ENCODE results near the gene MTX3.

Gene MTX3

DNA sequence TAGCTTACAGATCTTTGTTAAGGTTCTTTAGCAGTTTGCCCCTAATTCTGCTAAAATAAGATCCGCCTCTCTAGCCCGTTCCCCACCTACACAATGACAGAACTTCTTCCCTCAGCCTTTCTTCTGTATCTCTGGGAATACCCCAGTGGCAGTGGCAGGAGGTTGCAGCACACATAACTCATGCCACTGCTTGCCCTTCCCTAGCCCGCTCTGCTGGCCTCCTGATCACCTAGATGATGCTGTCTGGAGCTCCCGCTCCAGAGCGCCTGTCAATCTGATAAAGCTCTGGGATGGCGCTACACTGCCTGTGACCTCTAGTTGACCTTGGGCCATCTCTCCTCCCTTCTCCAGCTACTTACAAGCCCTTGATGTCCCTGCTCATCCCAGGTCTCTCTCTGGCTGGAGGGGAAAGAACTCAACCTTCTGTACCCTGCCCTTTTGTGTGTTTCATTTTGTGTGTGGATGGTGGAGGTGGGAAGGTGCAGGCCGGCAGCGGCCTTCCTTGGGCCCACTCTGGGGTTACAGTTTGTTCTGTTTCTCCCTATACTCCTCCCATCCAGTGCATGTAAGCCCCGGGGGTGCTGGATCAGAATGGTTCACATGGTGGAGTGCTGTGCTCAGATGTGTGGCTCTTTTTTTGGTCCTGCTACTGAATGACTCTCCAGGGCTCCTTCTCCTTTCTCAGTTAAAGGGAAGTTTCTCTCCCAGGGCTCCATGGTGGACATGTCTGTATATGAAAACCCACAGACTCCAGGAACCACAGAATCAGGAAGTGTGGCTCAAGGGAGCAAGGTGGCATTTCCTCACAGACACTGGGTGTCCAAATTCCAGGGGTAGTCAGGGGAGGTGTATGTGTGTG, 29.1 kb downstream of the MTX3 start:
- Histone ChIP-seq H3K9me3 (ENCODE audit: control insufficient read depth, insufficient read depth, low read depth, low read length) (no peaks in the 10 kb centered on the region), H3K27ac (ENCODE audit: low read depth, low read length) (no peak overlapping the region), H3K4me3 (ENCODE audit: low read depth, low read length) (no peak overlapping the region), H3K36me3 (ENCODE audit: control insufficient read depth, insufficient read depth, low read length) (no peaks in the 10 kb centered on the region), H3K4me1 (ENCODE audit: control insufficient read depth, insufficient read depth, low read length) (peaks cover 9% of the 10 kb centered on the region; the same call in 1 of the 2 replicates), H3K27me3 (ENCODE audit: control insufficient read depth, insufficient read depth, low read length) (no peaks in the 10 kb centered on the region), H3K9ac (ENCODE audit: low read length) (no peak overlapping the region)

GRCh38 chr5:79959407-79959806, 31.7 kb downstream of the MTX3 start:
- Histone ChIP-seq H3K4me1 (ENCODE audit: control insufficient read depth, insufficient read depth, low read length) (peaks cover 28% of the 10 kb centered on the region), H3K36me3 (ENCODE audit: control insufficient read depth, insufficient read depth, low read length) (no peaks in the 10 kb centered on the region), H3K9ac (ENCODE audit: low read length) (no peak overlapping the region)

GRCh38 chr5:79955941-79956670, 35.0 kb downstream of the MTX3 start:
- H3K9me3 ChIP-seq (ENCODE audit: control insufficient read depth, insufficient read depth, low read depth, low read length): no peaks in the 10 kb centered on the region
- no peaks in the 10 kb centered on the region for H3K27me3 ChIP-seq (ENCODE audit: control insufficient read depth, insufficient read depth, low read length)
- H3K9ac ChIP-seq (ENCODE audit: low read length): no peak overlapping the region
- no peaks in the 10 kb centered on the region for H3K36me3 ChIP-seq (ENCODE audit: control insufficient read depth, insufficient read depth, low read length)
- H3K27ac ChIP-seq (ENCODE audit: low read depth, low read length): no peak overlapping the region
- no peak overlapping the region for H3K4me3 ChIP-seq (ENCODE audit: low read depth, low read length)
- H3K4me1 ChIP-seq (ENCODE audit: control insufficient read depth, insufficient read depth, low read length): peaks cover 19% of the 10 kb centered on the region; the same call in 1 of the 2 replicates

More at GRCh38 chr5:79959407-79959806, 31.7 kb downstream of the MTX3 start:
- no peak overlapping the region for H3K27ac ChIP-seq (ENCODE audit: low read depth, low read length)
- H3K27me3 ChIP-seq (ENCODE audit: control insufficient read depth, insufficient read depth, low read length): no peaks in the 10 kb centered on the region
- H3K9me3 ChIP-seq (ENCODE audit: control insufficient read depth, insufficient read depth, low read depth, low read length): no peaks in the 10 kb centered on the region
- no peak overlapping the region for H3K4me3 ChIP-seq (ENCODE audit: low read depth, low read length)

DNA sequence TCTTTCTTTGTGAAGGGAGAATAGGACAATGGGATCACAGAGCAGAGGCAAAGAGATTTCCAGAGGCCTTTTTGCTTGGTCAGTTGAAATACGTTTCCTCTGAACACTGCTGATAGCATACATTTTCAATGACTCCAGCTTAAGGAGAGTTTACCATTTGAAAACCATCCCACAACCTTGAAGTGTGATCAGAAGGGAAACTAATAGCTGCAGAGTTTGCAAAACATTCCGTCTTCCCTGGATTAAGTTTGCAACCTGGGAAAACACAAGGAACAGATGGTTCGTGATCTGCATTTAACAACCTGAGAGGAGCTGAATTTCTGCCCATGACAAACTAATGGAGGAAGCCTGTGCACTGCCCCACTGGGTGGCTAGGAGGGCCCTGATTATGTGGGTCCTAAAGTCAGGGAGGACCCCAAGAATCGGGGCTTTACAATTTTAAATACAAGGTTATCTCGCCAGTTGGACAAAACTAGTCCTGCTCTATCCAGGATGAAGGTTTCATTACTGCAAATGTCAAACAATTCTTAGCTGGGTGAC, 35.6 kb downstream of the MTX3 start:
- H3K4me3 ChIP-seq (ENCODE audit: low read depth, low read length): no peak overlapping the region
- no peaks in the 10 kb centered on the region for H3K27me3 ChIP-seq (ENCODE audit: control insufficient read depth, insufficient read depth, low read length)
- H3K4me1 ChIP-seq (ENCODE audit: control insufficient read depth, insufficient read depth, low read length): peaks cover 19% of the 10 kb centered on the region; the same call in 1 of the 2 replicates
- no peaks in the 10 kb centered on the region for H3K9me3 ChIP-seq (ENCODE audit: control insufficient read depth, insufficient read depth, low read depth, low read length)
- H3K36me3 ChIP-seq (ENCODE audit: control insufficient read depth, insufficient read depth, low read length): no peaks in the 10 kb centered on the region
- H3K27ac ChIP-seq (ENCODE audit: low read depth, low read length): no peak overlapping the region
- no peak overlapping the region for H3K9ac ChIP-seq (ENCODE audit: low read length)

GRCh38 chr5:79954620-79955019, 36.4 kb downstream of the MTX3 start:
- Histone ChIP-seq H3K27me3 (ENCODE audit: control insufficient read depth, insufficient read depth, low read length) (no peaks in the 10 kb centered on the region), H3K4me3 (ENCODE audit: low read depth, low read length) (no peak overlapping the region), H3K9me3 (ENCODE audit: control insufficient read depth, insufficient read depth, low read depth, low read length) (no peaks in the 10 kb centered on the region), H3K27ac (ENCODE audit: low read depth, low read length) (no peak overlapping the region), H3K4me1 (ENCODE audit: control insufficient read depth, insufficient read depth, low read length) (peaks cover 19% of the 10 kb centered on the region; the same call in 1 of the 2 replicates), H3K9ac (ENCODE audit: low read length) (no peak overlapping the region), H3K36me3 (ENCODE audit: control insufficient read depth, insufficient read depth, low read length) (no peaks in the 10 kb centered on the region)

DNA sequence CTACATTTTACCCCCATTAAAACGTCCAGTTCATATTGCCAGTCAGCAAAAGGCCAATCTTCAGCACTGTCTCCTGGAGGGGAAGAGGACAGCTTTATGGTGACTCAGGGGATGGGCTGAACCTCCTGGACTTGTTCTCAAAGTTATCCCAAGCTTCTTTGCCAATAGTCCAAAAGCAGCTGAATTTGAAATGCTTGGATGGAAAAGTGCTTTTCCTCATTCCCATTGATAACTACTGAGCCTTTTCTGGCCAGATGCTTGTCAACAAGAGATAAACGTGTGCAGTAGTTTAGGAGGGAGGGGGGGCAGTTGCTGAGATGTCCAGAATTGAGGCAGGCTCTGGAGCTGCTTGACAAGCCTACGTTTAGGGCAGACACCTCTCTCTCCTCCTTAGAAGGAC, 43.5 kb downstream of the MTX3 start:
- no peak overlapping the region for H3K4me3 ChIP-seq (ENCODE audit: low read depth, low read length)
- no peaks in the 10 kb centered on the region for H3K27me3 ChIP-seq (ENCODE audit: control insufficient read depth, insufficient read depth, low read length)
- no peak overlapping the region for H3K27ac ChIP-seq (ENCODE audit: low read depth, low read length)
- H3K4me1 ChIP-seq (ENCODE audit: control insufficient read depth, insufficient read depth, low read length): no peaks in the 10 kb centered on the region
- H3K9ac ChIP-seq (ENCODE audit: low read length): no peak overlapping the region
- H3K36me3 ChIP-seq (ENCODE audit: control insufficient read depth, insufficient read depth, low read length): no peaks in the 10 kb centered on the region
- H3K9me3 ChIP-seq (ENCODE audit: control insufficient read depth, insufficient read depth, low read depth, low read length): no peaks in the 10 kb centered on the region

DNA sequence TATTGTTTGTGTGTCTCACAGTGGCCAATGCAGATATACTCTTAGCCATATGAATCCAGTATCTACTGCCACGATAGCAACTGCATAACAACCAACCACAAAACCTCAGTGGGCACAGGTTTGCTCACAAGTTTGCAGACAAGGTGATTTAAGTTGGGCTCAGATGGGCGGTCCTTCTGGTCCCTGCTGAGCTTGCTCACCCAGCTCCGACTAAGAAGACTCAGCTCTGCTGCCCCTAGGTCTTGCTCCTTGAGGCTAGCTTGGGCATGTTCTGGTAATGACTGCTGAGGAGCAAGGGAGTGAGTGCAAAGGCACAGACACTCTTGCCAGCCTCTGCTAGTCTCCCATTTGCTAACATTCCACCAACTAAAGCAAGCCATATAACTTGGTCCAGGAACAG, 52.6 kb downstream of the MTX3 start:
- no peak overlapping the region for H3K27ac ChIP-seq (ENCODE audit: low read depth, low read length)
- no peaks in the 10 kb centered on the region for H3K36me3 ChIP-seq (ENCODE audit: control insufficient read depth, insufficient read depth, low read length)
- no peak overlapping the region for H3K4me3 ChIP-seq (ENCODE audit: low read depth, low read length)
- peaks cover 7% of the 10 kb centered on the region for H3K4me1 ChIP-seq (ENCODE audit: control insufficient read depth, insufficient read depth, low read length)
- H3K9me3 ChIP-seq (ENCODE audit: control insufficient read depth, insufficient read depth, low read depth, low read length): no peaks in the 10 kb centered on the region; the same call in 1 of the 2 replicates
- no peak overlapping the region for H3K9ac ChIP-seq (ENCODE audit: low read length)
- no peaks in the 10 kb centered on the region for H3K27me3 ChIP-seq (ENCODE audit: control insufficient read depth, insufficient read depth, low read length)

DNA sequence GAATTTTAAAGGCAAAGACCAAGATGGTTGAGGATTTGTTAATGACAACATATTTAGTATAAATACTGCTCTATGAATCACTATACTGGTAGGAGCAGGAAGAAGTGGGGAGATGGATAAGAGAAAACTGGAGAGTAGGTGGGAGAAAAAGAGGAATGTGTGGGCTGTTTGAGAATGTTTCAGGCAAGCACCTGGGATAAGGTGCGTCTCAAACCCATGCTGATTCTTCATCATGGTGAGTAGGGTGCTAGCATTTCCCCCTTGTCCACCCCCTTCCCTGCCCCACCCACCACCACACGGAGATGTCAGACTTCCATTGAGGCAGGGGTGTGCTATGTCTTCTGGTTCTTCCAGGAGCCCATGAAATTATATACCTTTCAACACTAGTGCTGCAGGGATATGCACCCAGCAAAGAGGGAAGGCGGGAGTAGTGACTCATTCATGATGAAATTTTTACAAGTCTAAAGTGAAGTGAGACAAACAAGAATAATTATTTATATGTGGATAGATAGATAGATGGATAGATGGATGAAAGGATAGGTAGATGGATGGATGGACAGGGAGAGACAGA, 54.3 kb downstream of the MTX3 start:
- peaks cover 7% of the 10 kb centered on the region; the same call in 1 of the 2 replicates for H3K9me3 ChIP-seq (ENCODE audit: control insufficient read depth, insufficient read depth, low read depth, low read length)
- no peak overlapping the region for H3K27ac ChIP-seq (ENCODE audit: low read depth, low read length)
- no peaks in the 10 kb centered on the region for H3K27me3 ChIP-seq (ENCODE audit: control insufficient read depth, insufficient read depth, low read length)
- no peaks in the 10 kb centered on the region for H3K36me3 ChIP-seq (ENCODE audit: control insufficient read depth, insufficient read depth, low read length)
- H3K4me3 ChIP-seq (ENCODE audit: low read depth, low read length): no peak overlapping the region
- no peak overlapping the region for H3K9ac ChIP-seq (ENCODE audit: low read length)
- peaks cover 7% of the 10 kb centered on the region for H3K4me1 ChIP-seq (ENCODE audit: control insufficient read depth, insufficient read depth, low read length)

GRCh38 chr5:79936002-79936645, 54.9 kb downstream of the MTX3 start:
- Histone ChIP-seq H3K36me3 (ENCODE audit: control insufficient read depth, insufficient read depth, low read length) (no peaks in the 10 kb centered on the region), H3K4me1 (ENCODE audit: control insufficient read depth, insufficient read depth, low read length) (peaks cover 7% of the 10 kb centered on the region), H3K4me3 (ENCODE audit: low read depth, low read length) (no peak overlapping the region), H3K9me3 (ENCODE audit: control insufficient read depth, insufficient read depth, low read depth, low read length) (peaks cover 7% of the 10 kb centered on the region; the same call in 1 of the 2 replicates), H3K27ac (ENCODE audit: low read depth, low read length) (no peak overlapping the region), H3K27me3 (ENCODE audit: control insufficient read depth, insufficient read depth, low read length) (no peaks in the 10 kb centered on the region), H3K9ac (ENCODE audit: low read length) (no peak overlapping the region)

DNA sequence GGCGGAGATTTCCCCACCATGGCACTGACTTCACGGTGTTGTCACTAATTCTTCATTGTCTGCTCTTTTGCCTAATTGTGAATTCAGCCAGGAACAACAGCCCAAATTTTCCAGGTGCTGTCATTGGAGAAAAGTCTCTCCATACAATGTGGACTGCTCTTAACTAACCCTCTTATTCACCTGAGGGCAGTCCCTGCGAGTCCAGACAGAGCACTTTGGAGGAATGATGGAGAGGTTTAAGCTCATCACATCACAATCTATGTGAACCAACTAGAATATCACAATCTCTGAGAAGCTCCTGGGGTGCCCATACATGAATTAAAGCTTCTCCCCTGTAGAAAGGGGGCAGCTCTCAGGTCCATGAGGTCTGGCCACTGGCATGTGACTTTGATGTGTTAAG, 56.4 kb downstream of the MTX3 start:
- H3K27me3 ChIP-seq (ENCODE audit: control insufficient read depth, insufficient read depth, low read length): no peaks in the 10 kb centered on the region
- H3K9me3 ChIP-seq (ENCODE audit: control insufficient read depth, insufficient read depth, low read depth, low read length): peaks cover 7% of the 10 kb centered on the region; the same call in 1 of the 2 replicates
- H3K9ac ChIP-seq (ENCODE audit: low read length): no peak overlapping the region
- no peaks in the 10 kb centered on the region for H3K36me3 ChIP-seq (ENCODE audit: control insufficient read depth, insufficient read depth, low read length)
- H3K27ac ChIP-seq (ENCODE audit: low read depth, low read length): no peak overlapping the region
- H3K4me1 ChIP-seq (ENCODE audit: control insufficient read depth, insufficient read depth, low read length): peaks cover 7% of the 10 kb centered on the region
- H3K4me3 ChIP-seq (ENCODE audit: low read depth, low read length): no peak overlapping the region
